ENCODE results near the gene POMGNT1.

DNA sequence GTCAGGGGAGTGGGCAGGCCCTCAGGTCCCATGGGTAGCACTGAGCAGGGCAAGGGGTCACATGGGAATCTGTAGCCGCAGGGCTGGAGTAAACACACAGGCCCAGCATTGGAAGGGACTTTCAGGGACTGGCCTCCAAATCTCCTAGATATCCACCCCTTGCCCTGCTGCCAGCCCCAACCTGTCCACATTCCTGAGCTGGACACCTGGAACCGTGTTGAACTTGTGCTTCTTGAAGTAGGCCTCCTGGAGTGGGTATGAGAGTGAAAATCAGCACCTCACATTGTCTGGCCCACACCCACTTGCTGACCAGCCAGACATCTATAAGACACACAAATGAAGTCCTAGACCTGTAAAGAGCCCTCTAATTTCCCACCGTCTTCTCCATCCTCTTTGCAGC is 7.7 kb downstream of the POMGNT1 start:
- TF ChIP-seq, protein P1, sequence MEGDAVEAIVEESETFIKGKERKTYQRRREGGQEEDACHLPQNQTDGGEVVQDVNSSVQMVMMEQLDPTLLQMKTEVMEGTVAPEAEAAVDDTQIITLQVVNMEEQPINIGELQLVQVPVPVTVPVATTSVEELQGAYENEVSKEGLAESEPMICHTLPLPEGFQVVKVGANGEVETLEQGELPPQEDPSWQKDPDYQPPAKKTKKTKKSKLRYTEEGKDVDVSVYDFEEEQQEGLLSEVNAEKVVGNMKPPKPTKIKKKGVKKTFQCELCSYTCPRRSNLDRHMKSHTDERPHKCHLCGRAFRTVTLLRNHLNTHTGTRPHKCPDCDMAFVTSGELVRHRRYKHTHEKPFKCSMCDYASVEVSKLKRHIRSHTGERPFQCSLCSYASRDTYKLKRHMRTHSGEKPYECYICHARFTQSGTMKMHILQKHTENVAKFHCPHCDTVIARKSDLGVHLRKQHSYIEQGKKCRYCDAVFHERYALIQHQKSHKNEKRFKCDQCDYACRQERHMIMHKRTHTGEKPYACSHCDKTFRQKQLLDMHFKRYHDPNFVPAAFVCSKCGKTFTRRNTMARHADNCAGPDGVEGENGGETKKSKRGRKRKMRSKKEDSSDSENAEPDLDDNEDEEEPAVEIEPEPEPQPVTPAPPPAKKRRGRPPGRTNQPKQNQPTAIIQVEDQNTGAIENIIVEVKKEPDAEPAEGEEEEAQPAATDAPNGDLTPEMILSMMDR (IDR thresholded peaks at IDR 0.05 in 8 of 11, conservative IDR thresholded peaks at IDR 0.05 in 3 of 11), result no peak
- no peak for TF ChIP-seq POLR2A (IDR thresholded peaks at IDR 0.05)
- no peak for TF ChIP-seq POLR2AphosphoS5 (IDR thresholded peaks at IDR 0.05)
